Measurements from ENCODE around the gene PAEP.

PAEP gene

DNA sequence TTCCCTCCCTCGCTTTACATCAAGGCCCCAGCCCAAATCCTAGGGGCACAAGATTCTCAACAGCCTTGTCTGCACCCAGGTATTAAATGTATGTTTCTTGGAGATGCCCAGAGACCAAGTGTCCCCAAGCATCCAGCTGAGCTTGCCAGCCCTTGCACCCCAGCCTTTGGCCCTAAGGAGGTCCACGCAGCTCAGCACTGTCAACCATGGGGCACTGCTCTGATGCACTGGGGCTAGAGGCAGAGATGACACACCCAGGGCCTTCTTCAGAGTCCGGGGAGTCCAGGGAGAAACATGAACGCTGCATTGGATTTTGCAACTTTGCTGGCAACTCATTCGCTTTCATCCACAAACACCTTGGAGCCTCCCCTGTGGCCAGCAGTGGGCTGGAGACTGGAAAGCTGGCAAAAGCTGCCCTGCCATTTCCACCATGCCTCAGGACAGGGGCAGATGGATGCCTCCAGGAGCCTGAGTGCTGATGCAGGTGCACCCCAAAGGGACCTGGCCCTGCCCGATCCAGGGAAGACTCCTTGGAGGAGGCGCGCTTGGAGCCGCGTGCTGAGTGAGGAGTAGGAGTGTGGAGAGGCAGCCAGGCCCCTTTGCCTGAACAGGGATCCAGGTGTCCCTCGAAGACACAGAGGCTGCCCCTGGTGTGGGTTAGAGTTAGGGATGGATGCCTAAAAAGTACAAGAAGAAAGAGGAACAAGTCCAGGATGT is 19.3 kb downstream of the PAEP start:
- no peak for DNase-seq

DNA sequence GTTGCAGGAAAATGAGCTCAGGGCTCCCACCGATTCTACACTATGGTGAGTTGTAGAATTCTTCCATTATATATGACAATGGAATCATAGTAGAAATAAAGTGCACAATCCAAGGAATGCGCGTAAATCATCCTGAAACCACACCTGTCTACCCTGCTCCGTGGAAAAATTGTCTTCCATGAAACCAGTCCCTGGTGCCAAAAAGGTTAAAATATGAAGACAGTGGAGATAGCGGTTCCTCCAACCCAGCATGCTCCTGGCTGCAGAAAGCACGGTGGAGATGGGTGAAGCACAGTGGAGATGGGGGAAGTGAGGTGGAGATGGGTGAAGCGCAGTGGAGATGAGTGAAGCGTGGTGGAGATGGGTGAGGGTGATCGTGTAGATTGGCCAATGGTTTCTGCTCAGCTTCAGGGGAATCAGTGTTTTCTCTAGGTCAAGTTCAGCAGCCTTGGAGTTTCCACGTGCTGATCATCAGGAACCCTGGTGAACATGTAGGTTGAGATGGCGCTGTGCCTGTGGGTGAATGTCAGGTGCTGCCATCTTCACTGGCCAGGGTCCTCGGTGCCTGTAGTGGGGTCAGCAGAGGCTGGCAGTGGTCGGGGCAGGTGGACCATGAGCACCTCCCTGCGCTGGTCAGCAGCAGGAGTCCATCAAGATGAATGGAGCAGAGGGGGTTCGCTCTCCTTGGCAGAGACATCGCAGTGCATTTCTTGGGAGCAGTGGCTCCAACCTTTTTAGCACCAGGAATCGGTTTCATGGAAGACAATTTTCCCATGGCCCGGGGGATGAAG is 20.3 kb downstream of the PAEP start:
- DNase-seq, result no peak

DNA sequence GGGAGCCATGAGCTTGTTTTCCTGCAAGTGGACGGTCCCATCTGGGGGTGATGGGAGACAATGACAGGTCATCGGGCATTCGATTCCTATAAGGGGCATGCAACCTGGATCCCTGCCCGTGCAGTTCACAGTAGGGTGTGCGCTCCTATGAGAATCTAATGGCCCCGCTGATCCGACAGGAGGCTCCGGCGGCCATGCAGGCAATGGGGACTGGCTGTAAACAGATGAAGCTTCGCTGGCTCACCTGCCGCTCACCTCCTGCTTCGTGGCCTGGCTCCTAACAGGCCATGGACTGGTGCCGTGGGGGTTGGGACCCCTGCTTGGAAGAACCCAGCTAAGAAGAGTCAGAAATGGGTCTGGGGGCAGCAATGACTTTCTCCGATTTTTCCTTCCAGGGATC is 21.0 kb downstream of the PAEP start:
- no peak for DNase-seq

DNA sequence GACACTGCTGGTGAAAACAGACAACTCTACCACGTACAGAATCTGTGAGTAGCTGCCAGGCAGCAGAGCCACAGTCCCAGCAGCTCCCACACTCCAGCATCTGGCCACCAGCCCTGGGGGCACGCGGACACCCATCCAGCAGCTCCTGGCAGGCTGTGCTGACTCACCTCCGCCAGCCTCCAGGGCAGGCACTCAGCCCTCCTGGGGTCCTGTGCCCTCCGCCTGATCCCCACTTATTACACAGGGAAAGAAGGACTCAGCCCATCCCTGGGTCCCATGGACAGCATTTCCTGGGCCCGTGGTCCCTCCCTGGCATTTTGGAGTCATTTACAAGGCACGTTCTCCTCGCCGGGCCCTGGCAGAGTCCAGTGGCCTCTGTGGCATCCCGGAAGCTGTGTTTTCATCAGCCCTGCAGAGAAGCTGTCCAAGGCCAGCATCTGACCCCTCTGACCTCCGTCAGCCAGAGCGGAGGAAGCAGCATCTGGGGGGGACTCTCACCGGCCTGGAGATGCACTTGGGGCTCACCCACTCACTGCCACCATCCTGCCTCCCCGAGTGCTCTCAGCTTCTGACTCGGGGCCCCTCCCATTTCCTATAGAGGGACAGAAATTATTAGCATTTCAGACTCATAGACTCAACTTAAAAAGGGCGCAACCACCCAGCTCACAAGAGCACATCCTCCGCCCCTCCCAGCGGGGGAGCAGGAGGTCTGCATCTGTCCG is 21.6 kb downstream of the PAEP start:
- DNase-seq, result no peak

DNA sequence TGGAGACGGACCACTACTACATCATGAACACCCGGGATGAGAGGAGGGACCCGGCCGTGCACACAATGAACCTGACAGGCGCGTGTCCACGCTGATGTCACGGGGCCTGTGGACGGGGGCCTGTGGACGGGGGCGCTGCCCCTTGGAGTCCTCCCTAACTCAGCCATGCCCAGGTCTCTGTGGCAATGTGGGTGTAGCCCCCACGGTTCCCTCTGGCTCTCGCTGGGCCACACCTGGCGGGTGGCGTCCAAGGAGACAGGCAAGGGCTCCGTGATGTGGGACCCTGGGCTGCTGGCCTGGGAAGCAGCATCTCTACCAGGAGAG is 22.1 kb downstream of the PAEP start:
- DNase-seq, result no peak

DNA sequence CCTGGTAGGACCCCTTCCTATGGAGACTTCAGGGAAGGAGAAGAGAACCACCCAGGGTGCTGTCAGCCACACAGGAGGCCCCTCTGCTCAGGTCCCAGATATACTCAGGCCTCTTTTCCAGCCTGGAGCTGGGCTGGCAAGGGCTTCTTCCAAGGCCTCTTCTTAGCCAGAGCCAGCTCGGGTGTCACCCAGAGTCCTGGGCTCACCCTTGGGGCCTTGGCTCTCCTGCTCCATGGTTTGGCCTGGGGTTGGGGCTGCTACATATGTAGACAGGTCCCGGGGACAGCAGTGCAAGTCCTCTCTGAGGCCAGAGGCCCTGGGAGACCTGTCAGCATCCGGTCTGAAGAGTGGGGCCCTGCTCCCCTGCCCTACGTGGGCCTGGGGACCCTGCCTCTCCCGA is 22.8 kb downstream of the PAEP start:
- DNase-seq, result no peak

DNA sequence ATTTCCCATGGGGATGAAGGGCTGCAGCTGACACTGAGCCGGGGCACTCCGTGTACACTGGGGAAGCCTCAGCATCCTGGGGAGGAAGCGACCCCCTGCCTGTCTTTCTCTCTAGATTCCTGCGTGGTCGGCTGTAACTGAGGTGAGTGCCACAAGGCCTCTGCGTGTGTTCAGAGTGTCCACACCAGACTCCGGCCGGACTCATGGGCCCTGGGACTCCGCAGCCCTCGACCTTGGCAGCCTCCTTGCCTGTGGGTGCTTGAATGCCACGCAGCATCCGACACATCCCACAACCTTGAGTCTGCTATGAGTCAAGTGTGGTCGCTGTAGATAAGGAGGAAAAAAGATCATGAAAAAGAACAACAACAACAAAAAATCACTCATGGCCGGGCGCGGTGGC is 23.4 kb downstream of the PAEP start:
- DNase-seq, result no peak

DNA sequence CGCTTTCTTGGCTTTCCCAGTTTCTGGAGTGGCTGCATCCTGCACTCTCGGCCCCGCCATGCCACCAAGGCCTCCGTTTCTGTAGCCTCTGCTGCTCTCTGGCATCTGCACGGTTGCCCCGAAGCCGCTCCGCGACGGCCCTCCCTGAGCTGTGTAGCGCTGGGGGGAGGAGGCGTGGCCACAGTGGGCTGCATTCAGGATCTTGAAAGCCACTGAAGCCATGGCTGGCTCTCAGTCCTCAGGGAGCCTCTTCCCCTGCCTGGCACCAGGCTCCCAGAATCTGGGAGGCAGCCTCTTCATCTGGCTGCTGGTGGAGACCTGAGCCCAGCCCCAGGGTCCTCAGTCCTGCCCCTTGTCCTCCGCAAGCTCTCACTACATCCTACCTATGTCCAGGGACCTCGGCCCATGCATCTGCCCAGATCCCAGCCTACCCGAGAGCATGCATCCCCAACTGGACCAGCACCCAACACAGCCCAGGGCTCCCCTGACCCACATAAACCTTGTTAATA is 25.1 kb downstream of the PAEP start:
- no peak for DNase-seq

DNA sequence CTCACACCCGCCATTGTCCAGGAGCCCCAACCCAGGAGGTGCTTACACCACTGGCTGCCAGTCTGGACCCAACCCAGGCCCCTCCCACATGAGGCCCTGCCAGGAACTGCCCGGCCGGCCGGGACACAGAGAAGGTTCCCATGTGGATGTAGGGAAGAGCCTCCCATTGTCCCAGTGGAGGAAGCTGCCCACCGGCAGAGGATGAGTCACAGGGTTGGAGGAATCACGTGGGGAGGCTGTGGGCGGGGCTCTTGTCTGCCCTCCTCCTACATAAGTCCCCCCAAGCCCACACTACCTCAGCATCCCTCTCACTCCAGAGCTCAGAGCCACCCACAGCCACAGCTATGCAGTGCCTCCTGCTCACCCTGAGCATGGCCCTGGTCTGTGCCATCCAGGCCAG is 26.1 kb downstream of the PAEP start:
- no peak for DNase-seq

DNA sequence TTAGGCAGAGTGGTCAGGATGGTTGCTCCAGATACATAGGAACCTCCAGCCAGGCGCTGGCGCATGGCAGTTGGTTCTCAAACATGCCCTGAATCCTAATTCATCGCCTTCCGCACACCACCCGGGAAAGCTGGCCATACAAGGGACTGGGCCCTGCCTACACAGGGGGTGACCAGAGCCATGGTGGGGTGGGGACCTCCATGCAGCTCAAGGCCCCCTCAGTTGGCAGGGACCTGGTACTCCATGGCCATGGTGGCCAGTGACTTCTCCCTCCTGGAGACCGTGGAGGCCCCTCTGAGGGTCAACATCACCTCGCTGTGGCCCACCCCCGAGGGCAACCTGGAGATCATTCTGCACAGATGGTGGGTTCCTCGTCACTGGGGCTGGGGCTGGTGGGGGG is 26.8 kb downstream of the PAEP start:
- DNase-seq, result no peak

DNA sequence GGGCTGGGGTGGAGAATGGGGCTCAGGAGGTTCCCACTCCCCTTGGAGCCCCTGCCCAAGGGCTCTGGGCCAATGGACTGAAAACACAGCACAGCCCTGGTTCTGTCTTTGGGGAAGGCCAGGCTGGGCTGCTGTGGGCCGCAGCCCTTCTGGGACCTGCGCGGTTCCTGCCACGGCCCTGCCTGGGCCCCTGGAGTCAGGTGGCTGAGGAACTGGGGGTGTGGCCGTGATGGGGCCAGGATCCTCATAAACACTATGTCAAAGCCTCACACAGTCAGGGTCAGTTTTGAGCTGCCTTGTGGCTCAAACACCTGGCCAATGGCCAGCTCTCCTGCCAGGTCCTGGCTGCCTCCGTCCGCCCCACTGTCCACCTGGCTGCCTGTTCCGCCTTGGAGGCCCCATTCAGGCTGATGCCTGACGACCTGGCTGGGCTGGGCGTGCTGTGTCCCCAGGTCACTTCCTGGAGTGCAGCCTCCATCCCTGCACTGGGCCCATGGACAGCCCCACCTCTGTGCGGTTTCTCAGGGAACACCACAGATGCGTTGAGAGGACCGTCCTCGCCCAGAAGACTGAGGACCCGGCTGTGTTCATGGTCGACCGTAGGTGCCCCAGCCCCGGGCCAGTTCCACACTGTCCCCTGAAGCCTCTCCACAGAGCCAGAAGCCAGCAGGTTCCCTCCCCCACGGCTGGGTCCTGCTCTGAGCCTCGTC is 27.5 kb downstream of the PAEP start:
- DNase-seq, result no peak

DNA sequence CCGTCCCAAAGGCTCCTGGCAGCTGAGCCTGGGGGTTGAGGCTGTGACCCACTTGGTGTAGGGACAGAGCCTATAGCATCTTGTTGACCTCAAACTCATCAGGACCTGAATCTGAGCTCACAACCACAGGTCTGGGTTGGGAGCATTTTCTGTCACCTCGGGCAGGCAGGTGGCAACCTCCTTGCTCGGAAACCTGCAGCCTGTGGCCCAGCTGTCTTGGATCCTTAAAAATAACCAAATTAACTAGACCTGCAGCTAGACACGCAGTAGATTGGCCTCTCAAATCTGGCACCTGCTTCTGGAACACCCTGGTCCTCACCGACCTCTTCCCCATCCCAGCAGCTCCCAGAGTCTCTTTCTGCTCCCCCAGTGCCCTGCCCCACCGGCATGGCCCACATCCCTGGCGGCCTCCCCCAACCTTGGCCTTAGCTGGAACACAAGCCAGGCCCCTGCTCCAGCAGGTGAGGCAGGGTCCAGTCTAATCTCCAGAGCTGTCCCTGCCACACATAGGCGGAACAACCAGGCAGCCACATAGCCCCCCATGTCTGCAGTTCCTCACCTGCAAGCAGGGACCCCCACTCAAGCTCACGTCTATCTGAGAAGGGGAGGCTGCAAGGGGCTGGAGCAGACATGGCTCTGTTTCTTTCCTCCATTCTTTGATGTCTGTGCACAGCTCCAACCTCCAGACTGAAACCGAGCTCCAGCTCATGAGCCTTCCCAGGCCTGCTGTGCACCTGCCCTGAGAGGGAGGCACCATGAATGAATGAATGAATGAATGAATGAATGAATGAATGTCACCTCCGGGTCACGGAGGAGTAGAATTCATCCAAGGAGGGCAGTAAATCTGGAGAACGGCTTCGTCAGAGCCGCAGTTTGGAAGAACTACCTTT is 28.3 kb downstream of the PAEP start:
- DNase-seq, result no peak

DNA sequence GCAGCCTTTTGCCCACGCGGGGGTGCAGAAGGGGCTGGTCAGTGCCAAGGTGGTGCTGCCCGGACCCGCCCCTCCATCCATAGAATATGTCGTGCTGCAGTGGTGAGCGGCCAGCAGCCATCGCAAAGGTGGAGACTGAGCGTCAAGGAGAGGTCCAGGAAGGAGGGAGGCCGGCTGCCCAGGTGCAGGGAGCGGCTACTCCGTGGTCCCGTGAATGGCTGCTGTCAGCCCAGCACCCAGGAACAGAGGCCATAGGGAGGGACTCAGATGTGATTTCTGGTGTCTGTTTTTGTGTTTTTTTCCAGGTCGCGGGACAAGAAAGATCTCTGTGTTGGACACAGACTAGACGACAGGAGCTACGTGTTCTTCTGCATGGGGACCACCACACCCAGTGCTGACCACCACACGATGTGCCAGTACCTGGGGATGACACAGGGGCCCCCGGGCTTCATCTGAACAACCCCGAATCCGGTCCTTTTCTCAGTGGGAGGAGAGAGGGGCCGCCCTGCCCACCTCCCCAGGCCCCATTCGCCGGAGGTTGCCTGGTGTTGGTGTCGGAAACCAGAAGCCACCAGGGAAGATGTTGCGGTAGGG is 29.0 kb downstream of the PAEP start:
- DNase-seq, result no peak

DNA sequence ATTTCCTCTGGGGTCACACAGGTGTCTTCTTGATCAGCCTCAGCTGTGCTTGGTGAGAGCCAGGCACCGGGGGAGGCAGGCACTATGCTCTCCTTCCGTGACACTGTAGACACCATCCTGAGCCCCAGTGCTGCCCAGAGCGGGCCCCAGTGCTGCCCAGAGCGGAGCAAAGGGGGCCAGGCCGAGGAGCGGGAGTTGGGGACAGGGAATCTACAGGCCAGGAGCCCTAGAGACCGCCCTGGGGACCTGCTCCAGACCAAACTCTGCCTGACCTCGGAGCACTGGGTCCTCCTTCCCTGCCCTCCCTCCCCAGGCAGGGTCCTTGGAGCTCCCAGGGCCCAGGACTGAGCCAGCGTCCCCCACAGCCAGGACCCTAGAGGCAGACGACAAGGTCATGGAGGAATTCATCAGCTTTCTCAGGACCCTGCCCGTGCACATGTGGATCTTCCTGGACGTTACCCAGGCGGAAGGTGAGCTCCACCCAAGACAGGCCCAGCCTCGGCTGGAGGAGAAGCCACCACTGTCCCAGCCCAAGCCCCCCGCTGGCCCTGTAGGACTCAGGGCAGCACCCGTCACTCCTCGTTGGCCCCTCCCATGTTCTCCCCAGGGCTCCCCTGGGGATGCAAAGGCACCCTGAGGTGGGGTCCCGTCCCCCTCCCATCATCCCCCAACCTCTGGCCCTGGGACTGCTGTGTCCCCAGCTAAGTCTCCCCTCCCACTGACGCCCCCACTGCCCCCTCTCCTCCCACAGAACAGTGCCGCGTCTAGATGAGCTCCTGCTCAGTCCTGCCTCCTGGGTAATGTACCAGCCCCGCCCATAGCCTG is 30.2 kb downstream of the PAEP start:
- no peak for DNase-seq

DNA sequence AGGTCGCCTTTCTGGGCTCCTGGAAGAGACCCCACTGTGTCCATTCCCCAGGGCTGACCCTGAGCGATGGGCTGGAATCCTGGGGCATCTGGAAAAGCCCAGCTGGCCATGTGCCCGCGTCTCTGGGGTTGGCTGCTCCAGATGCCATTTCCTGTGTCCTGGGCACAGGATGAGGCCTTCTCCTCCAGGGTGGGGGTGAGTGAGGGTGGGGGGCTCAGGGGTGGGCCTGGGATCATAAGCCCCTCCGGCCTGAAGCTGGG is 30.7 kb downstream of the PAEP start:
- DNase-seq, result no peak

DNA sequence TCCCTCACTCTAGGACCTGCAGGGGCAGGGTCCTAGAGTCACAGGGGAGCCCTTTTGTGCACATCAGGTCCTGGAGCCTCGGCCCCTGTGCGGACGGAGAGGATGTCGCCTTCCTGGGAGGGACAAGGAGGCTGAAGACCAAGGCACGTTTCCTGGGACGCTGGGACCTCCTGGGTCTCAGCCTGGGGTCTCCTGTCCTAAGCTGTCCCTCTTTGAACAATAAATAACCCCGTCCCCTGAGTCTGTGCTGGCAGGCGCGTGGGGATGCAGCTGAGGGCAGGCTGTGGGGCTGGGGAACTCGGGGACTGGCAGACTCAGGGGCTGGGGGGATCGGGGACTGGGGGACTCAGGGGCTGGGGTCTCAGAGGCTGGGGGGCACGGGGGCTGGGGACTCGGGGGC is 31.1 kb downstream of the PAEP start:
- no peak for DNase-seq

DNA sequence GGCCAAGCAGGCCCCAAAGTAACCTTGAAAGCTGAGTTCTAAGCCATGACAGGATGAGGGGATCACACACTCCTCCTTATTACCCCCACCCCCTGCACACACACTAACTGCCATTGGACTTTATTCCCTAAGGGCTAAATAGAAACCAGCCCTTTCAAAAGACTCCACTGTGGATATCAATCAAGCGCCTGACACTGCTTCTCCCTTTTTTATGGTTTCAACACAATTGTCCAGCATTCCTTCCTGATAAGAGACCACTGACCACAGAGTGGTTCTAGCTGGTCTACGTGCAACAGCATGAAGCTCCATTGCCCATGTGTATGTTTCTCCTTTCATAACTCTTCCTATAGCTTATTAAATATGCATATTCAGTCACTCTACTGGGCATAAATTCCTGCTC is 34.7 kb downstream of the PAEP start:
- no peak for DNase-seq

DNA sequence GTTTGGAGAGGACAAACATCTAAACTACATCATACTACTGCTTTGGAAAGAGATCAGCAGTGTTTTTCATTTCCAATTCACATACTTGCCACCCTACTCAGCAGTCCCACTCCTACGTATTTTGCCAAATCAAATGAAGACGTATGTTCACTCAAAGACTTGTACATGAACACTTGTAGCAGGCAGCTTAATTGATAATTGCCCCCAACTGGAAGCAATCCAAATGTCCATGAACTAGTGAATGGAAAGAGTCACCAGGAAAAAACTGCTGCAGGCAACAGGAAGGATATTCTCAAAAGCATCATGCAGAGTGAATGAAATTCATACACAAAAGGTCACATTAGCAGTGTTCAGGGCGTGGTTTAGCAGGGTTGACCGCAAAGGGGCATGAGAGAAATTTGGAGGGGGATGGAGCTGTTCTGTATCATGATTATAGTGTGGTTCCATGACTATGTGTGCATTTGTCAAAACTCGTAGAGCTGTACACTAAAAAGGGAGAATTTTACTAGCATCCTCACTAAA is 38.8 kb downstream of the PAEP start:
- DNase-seq, result no peak

DNA sequence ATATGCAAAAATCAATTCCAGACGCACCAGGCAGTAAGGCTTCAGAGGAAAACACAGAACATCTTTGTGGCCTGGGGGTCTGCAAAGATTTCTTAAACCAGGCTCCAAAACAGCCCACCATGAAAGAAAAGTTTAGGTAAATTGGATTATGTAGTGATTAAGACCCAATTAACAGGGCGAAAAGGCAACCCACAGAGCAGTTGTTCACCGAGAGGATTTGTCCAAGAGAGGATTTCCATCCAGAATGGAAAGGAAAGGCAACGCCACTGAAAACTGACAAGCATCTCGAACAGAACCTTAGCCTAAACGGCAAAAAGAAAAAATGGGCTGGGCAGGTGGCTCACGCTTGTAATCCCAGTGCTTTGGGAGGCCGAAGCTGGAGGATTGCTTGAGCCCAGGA is 40.4 kb downstream of the PAEP start:
- no peak for DNase-seq

DNA sequence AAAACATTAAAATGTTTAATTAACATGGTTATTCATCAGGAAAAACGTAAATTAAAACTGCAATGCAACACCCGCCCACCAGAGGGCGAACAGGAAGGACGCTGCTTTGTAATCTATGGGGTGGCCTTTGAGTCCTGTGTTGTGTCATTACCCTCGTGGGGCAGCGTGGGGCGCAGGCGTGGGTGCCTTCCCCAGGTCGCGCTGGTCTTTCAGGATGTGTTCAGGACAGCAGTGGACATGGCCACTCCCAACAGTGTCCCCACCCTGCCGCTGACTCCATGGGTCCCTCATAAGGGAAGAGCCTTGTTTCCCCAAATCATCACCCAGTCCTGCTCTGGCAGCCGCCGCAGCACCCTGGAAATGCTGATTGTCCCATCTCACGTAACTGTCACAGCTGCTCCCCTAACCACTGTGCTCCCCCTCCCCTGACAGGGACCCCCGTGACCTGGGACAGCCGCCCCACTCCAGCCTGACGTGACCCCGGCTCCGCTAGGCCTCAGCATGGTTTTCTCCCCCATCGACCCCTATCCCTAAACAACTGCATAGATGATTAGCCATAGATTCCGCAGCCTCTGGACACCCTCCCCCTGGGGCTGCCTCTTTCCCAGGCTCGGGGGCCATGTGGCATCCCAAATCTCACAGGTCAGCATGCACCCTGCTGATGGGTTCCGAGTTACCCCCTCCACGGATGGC is 41.4 kb downstream of the PAEP start:
- DNase-seq, result peak; percentile 16 to 32 (median 21)
